HL-60/S4 treated with phorbol 12-myristate 13-acetate at 8.2 ng/mL for 4 days and 3 days (cell line): ENCODE data around the gene PDGFC.
"Not testable (repeated sequence)": the region's sequence is repeated elsewhere in the genome, so short reads cannot be mapped to it uniquely, and the experiment has no call there.

Source experiments
- in situ Hi-C: fragments of 300-500 bp; cut with MboI; formaldehyde crosslinking; loops from 2 replicates; pipeline ENCODE4 v1.15.0; 2022; ENCODE audit warnings: low sequenced_read_pairs

Gene PDGFC

DNA sequence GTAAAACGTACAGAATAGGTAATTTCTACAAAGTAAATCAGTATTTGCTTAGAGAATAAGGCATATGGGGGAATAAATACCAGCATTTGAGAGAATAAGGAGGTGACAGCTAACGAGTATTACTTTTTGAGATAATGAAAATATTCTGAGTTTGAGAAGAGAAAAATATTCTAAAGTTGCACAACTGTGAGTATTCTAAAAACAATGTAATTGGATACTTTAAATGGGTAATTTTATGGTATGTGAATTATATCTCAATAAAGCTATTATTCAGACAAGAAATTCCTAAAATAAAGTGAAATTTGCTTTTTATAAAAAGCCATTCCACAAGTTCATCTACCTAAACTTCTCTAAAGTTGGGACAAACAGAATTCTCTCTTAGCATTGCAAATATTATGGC, 62.6 kb downstream of the PDGFC start:
- in situ Hi-C loops: no loop called here

DNA sequence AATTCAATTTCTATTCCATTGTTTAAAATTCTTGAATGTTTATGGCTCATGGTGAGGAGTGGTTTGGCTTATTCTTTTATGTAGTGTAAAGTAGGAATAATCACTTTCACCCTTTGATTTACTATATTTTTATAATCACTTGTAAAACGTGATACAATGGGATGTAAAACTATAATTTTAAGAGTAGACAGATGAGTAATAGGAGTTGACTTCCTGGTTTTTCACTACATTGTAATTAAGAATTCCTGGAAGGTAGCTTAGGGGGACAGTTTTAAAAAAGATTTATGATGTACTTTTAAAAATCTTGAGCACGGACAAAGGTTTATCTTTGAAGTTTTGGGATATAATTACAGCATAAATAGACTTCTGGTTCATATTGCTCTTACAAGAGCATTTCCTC, 65.3 kb downstream of the PDGFC start:
- in situ Hi-C loops: no loop called here

DNA sequence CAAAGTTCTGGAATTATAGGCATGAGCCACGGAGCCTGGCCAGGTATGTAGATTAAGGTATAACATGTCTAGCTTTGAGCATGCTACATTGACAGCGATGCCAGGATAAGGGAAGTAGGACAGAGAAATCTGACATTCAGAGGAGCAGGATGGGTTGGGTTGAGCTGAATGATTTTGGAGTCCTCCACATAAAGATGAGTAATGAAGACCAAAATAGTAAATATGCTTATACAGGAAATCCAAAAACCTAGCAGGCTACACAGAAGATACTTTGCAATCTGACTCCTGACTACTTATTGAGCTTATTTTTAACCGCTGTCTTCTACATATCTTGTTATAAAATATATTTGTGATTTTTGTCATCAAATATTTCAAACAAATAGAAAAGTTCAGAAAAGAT, 69.7 kb downstream of the PDGFC start:
- in situ Hi-C loops: no loop called here

DNA sequence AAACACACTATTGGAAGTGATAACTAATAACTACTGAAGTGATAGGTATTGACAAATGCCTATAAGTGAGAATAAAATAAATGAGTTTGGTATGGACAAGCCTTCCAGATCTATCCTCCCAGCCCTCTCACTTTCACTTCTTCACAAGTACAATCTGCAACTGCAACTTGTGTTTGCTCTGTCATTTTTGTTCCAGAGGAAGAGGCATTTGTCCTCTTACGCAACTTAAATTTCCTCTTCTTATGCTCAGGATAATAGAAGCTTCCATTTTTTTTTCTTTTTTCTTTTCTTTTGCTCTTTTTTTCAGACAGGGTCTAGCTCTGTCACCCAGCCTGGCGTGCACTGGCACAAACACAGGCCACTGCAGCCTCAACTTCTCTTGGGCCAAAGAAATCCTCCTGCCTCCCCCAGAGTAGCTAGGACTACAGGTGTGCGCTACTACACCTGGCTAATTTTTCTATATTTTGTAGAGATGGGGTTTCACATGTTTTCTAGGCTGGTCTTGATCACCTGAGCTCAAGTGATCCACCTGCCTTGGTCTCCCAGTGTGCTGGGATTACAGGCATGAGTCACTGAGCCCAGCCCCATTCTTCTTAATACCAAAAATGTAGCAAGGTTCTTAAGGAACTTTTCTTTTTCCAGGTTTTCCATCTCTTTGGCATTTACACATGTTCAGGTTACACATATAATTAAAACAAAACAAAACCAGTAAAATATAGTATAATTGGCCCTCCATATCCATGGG, 73.1 kb downstream of the PDGFC start:
- in situ Hi-C loops: no loop called here

DNA sequence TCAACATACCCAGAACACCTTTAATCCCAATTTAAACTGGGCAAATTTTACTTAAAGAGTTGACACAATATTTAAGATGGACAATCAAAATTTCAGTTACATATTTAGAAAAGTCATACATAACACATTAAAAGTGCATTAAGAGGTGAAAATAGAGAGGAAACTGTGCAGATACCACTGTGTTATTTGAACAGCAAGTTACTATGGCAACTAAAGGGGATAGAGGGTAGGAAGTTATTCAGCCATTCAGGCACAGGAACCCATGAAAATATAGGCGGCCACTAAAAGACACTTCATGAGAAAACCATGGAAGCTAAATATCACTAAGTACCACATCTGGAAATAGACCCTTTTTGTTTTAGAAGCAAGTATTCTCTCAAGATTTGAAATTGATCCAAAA, 75.1 kb downstream of the PDGFC start:
- in situ Hi-C loops: no loop called here

DNA sequence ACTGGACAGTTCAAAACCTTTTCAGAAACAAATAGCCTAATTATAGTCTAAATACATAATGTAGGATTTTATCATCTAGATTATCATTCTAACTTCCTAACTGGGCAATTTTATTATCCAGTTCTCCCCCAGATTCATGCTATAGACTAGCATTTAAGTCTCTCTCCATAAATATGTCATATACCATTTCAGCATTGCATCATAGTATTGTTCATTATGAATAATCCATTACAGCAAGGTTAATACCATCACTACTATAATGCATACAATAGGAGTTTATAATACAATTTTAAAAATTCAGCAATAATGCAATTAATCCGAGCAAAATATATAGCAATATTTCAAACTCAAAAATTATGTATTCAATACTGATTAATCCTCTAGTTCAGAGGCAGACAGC, 77.4 kb downstream of the PDGFC start:
- in situ Hi-C loops: no loop called here

DNA sequence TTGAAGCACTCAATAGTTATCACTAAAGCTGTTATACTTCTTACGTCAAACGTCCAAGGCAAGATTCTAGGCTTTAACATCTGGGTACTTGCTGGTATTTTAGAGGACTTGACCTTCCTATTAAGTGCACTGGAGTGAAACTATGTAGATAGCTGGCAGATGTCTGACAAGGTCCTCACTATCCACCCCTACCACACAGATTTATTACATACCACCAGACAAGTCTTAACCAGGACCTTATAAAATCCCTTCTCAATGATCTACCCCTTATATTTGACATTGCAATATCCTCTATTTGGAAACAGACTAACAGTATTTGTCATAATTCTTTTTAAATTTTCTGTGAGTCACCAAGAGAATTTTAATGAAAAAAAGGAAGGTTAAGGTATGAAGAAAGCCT, 78.8 kb downstream of the PDGFC start:
- in situ Hi-C loops: no loop called here

DNA sequence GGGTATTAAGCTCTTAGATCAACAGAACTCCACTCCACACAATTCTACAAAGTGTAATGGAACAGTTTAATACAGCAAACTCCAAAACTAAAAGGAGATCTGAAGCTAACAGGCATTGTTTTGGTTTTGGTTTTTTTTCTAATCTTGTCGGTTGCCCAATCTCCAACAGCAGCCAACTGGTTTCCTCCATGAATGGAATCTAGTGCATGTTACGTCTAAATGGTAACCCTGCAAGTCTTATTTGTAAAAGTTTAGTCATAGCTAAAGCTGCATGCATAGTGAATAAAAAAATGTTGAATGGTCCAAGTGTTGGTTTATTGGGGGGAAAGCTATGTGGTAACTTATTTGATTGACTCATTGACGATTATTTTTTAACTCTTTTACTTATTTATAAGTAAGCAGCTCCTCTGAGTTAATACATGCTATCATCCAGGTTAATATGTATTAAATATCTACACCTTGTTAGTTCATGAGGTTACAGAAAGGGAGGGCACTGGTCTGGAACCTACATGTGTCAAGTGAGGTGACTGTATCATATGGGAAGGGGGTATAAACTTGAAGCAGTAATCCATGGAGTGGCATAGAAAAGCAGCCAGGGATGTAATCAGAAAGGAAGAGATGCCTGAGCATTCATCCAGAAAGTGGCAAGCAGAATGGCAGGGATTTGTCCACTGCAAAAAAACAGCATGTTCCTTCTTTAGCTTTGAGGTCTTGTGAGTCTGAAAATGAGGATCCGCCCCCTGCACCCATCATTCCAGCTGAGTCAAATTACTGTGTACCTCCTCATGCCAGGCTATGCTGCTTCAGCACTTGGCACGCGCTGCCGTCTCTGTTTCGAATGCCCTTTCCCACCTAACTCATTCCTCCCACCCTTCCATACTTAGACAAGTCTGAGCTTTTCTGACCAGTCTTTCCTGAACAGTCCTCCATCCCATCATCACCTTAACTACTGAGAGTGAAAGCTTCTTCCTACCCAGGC, 81.7 kb downstream of the PDGFC start:
- in situ Hi-C loops: no loop called here

DNA sequence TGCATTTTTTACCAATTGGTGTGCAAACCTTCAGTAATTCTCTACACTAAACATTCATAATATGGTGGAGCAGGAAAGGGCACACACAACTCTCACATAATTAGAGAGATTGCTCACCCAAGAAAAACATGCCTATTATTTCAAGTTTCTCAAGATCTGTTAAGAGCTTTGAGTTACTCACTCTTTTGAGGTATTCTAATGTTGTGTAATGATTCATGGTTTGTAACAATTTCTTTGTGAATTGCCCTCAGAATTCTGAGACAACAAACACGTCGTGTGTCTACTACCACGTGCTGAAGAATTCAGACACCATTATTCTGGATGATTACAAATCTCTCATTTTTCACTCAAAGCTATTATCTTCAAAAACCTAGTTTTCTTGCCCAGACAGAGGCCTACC, 82.8 kb downstream of the PDGFC start:
- in situ Hi-C loops: no loop called here

DNA sequence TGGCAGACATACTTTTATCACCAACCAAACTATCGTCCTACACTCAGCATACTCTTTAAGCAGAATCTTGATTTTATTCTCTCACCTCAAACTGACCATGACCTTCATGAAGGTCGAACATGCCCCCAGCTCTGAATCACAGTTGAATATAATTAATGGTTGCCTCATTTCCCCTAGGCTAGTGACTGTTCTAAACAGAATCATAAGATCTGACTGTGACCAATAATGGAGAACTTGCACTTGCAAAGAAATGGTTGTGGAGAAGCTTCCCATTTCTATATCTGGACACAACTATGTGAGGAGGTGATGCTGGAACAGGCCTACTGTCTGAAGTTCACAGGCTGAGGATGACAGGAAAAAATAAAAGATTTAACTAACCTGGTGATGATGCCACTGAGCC, 85.1 kb downstream of the PDGFC start:
- in situ Hi-C loops: no loop called here

DNA sequence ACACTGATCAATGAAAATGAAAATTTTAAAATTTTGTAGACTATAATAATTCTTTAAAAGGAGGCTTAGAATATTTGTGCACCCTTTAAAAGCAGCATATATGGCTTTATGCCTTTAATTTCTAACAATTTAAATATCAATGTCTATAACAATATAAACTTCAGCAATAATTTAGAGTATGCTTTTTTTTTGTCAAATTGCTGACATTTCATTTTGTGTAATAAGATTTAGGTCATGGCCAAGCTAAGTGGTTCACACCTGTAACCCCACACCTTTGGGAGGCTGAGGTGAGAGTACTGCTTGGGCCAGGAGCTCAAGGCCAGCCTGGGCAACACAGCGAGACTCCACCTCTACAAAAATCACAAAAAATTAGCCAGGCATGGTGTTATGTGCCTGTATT, 86.2 kb downstream of the PDGFC start:
- in situ Hi-C loops: no loop called here

DNA sequence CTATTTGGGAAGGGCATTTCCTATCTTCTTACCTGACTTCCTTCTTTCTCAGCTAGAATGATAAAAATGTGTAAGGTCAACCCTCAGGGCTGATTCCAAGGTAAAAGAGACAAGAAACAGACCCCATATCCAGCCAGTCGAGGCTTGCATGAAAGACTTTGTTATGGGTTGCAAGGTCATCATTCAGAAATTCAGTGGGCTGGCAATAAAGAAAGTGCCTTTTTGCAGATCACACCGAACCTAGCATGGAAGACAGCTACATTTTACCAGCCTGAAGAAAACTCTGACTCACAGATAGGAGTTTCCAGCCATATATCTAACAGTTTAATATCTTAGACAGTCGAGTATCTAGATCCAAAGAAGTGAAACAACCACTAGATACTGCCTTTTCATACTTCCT, 87.4 kb downstream of the PDGFC start:
- in situ Hi-C loops: no loop called here

DNA sequence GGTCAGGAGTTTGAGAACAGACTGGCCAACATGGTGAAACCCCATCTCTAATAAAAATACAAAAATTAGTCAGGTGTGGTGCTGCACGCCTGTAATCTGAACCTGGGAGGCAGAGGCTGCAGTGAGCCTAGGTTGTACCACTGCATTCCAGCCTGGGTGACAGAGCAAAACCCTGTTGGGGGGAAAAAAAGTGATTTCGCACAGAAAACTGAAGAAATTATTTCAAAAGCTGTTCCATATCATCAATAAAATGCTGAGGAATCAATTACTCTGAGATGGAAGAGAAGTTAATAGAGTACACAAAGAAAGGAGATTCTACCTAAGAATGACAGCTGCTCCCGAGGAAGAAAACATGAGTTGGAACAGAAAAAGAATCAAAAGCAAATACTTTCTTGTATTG, 95.9 kb downstream of the PDGFC start:
- in situ Hi-C loops: no loop called here

DNA sequence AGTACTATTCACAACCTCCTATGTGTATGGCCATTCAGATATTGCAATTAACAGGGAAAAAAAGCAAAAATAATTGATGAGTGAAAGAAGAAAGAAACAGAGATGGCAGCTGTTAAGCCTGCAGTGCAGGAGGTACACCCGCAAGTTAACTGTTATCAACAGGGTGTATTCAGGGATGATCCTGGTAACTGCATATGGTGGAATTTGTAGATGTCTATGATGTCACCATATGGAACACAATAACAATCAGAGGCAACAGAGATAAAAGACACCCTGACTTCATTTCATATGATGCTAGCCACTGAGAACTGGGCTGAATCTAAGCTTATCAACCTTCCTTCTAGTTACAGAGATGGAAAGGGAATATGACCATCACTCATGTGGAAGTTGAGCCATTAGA, 96.5 kb downstream of the PDGFC start:
- in situ Hi-C loops: no loop called here

DNA sequence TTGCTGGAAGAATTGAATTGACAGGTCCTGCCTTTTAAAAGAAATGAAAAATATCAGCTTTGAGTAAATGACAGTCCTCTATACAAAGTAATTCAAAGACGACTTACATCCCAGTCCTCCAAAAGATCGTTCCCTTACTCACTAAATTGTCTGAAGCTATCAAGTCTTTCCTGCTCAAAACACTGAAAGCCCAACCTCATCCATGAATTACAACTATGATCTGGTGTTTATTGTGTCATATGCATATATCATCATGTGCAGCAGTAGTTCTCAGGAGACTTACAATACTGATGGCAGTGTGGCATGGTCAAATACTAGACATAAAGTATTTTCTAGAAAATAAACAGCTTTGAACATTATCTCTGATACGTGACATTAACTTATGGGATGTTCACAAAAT, 97.8 kb downstream of the PDGFC start:
- in situ Hi-C loops: no loop called here

DNA sequence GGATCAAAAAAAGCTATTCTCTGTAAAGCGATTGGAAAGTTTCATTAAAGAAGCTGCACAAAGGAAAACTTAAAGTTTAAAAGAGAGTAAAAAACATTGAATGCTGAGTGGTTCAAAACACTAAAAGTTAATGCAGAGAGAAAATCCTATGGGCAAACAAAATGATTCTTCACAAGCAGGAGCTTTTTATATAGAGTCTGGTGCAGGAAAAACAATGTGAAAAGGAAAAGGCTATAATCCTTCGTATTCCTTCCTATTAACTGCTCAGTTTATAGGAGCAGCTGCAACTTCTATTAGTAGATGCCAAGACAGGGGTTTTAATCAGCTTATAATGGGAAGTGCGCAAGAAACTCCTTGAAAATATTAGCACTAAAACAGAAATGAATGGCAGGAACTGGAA, 100.7 kb downstream of the PDGFC start:
- in situ Hi-C loops: no loop called here

DNA sequence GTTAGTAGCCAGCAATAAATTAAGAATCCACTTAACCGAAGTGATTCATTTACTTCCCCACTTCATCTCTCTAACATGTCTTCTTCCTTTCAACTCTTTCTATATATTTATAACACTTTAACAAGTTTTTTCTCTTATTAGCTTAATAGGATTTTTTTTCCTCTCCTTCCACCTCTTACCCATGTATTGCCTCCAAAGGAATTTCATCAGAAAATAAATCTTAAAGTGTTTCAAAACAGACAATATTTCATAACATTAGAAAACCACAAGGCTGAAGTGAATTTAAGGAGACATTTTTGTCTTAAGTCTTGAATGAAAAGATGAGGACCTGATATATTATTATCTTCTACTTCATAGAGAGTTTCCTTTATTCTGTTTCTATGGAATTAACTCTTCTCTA, 101.5 kb downstream of the PDGFC start:
- in situ Hi-C loops: no loop called here

DNA sequence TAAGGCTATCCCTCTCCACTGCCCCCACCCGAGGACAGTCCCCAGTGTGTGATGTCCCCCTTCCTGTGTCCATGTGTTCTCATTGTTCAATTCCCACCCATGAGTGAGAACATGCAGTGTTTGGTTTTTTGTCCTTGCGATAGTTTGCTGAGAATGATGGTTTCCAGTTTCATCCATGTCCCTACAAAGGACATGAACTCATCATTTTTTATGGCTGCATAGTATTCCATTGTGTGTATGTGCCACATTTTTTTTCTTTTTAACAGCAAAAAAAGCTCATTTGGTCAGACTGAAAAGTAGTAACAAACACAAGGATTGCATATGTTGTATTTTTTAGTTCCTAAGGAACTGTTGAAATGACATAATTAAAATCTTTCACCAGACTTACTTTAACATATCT, 105.5 kb downstream of the PDGFC start:
- in situ Hi-C loops: not testable (repeated sequence)

DNA sequence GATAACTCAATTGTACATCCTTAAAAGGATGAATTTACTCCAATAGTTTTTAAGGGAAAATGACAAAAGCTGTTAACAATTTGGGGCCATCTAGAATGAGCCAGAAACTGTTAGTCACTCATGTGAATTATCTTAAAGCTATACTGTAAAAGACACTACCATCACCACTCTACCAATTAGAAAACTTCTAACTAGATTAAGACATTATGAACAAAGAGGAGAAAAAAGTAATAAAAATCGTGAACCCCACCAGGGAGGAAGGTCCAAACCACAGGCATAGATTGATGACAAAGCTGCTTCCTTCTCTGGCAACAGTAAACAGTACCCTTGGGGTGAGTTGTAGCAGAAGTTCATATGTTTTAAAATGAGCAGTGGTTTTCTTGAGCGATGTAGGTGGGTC, 106.1 kb downstream of the PDGFC start:
- in situ Hi-C loops: no loop called here

DNA sequence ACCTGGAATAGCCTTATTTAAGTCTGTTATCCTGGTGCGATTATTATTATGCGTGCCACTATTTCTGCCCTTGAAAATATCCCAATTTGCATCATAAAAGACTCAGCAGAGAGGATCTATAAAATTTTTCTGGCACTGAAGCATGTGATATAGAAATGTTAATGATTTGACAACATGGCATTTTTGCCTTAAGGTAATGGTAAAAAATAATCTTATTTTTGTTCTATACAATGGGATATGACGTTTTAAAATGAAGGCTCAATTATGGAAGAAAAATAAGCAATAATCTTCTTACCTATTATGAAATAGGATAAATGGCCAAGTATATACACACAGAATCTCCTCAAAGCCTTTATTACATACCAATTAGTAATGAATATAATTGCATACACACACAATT, 113.5 kb downstream of the PDGFC start:
- in situ Hi-C loops: no loop called here

DNA sequence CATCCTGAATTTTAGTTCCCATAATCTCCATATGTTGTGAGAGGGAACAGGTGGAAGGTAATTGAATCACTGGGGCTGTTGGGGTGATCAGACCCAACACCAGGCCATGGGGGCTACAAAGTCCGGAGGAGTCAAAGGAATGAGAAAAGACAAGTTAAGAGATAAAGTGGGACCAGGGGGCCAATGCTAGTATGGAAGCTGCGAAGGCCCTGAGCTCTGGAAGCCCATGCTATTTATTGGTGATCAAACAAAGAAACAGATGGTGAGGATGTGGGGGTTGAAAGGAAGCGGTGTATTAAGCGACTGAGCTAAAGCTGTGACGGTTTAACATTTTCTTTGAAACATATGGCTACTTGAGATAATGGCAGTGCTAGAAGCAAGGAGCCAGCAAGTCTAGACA, 132.8 kb downstream of the PDGFC start:
- in situ Hi-C loops: no loop called here

DNA sequence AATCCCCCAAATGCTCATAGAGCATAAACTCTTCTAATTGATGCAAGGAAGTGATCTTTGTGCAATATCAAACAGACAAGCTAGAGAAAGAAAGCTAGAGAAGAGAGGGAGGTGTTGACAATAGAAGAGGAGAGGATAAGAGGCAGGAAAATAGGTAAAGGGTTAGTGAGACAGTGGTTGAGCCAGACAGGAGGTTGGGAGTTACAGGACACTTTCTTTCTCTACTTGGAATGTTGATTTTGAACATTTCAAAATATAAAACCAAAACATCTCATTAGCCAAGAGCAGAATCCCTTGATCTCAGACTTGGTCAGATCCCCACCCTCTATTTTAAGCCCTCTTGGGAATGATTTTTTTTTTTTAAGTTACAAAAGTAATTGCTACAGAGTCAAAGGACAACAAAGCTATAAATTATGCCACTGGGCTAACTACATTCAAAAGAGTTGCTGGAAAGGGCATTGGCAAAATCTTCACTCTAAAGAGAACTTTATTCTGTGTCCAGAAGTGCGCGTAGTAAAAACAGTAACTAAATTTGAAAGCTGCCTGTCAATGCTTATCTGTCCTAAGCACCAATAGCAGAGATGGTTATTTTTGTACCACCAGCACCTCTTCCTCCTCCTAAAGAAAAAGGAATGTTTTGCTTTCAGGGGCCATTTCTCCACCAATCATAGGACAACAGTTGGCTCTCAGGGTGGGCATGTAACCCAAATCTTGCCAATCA, 133.8 kb downstream of the PDGFC start:
- in situ Hi-C loops: no loop called here
